ENCODE data around the gene TAGLN2.
A peak's percentile ranks its signal among the peaks of the same experiment; 100 is the strongest.
"Not testable (repeated sequence)": the region's sequence is repeated elsewhere in the genome, so short reads cannot be mapped to it uniquely, and the experiment has no call there.

Gene TAGLN2

DNA sequence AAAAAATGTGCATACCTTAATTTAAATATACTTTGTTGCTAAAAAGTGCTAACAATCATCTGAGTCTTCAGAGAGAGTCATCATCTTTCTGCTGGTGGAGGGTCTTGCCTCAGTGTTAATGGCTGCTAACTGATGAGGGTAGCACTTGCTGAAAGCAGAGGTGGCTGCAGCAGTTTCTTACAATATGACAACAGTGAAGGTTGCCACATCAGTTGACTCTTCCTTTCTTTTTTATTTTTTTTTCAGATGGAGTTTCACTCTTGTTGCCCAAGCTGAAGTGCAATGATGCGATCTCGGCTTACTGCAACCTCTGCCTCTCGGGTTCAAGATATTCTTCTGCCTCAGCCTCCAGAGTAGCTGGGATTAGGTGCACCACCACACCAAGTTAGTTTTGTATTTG is 22.8 kb downstream of the TAGLN2 start:
- peaks cover 5% of the 10 kb centered on the region; the same call in 1 of the 2 replicates for H3K4me1 ChIP-seq (ENCODE audit: insufficient read depth, low read length)
- H3K27ac ChIP-seq (ENCODE audit: low read length), result no peak overlapping the region
- H3K9me3 ChIP-seq (ENCODE audit: insufficient read depth, low read depth, low read length), result no peaks in the 10 kb centered on the region
- H3K36me3 ChIP-seq (ENCODE audit: insufficient read depth, low read depth, low read length), result no peaks in the 10 kb centered on the region
- no peak overlapping the region for H3K9ac ChIP-seq (ENCODE audit: low read depth, low read length)
- H3K4me3 ChIP-seq (ENCODE audit: low read length), result no peak overlapping the region
- peaks cover 18% of the 10 kb centered on the region for H3K27me3 ChIP-seq (ENCODE audit: insufficient read depth, low read length)

- no peaks in the 10 kb centered on the region for H3K9me3 ChIP-seq (ENCODE audit: insufficient read depth, low read depth, low read length)
- no peak overlapping the region for H3K9ac ChIP-seq (ENCODE audit: low read depth, low read length)
- H3K27me3 ChIP-seq (ENCODE audit: insufficient read depth, low read length), result peaks cover 18% of the 10 kb centered on the region
- H3K4me3 ChIP-seq (ENCODE audit: low read length), result peak overlapping the region; percentile 61; the same call in 1 of the 2 replicates
- no peaks in the 10 kb centered on the region for H3K36me3 ChIP-seq (ENCODE audit: insufficient read depth, low read depth, low read length)
- no peak overlapping the region for H3K27ac ChIP-seq (ENCODE audit: low read length)
- peaks cover 5% of the 10 kb centered on the region; the same call in 1 of the 2 replicates for H3K4me1 ChIP-seq (ENCODE audit: insufficient read depth, low read length)
Observed at GRCh38 chr1:159900755-159901360, 24.4 kb downstream of the TAGLN2 start.

- peak within 1 kb of the TSS; percentile 41; the same call in 1 of the 2 replicates for H3K9ac ChIP-seq (ENCODE audit: low read depth, low read length)
- no peaks in the 10 kb centered on the region for H3K9me3 ChIP-seq (ENCODE audit: insufficient read depth, low read depth, low read length)
- no peaks in the 10 kb centered on the region for H3K36me3 ChIP-seq (ENCODE audit: insufficient read depth, low read depth, low read length)
- peak within 1 kb of the TSS; percentile 61; the same call in 1 of the 2 replicates for H3K4me3 ChIP-seq (ENCODE audit: low read length)
- peaks cover 5% of the 10 kb centered on the region; the same call in 1 of the 2 replicates for H3K4me1 ChIP-seq (ENCODE audit: insufficient read depth, low read length)
- no peak within 1 kb of the TSS for H3K27ac ChIP-seq (ENCODE audit: low read length)
- peaks cover 18% of the 10 kb centered on the region for H3K27me3 ChIP-seq (ENCODE audit: insufficient read depth, low read length)
Observed at GRCh38 chr1:159900086-159900680, 25.1 kb downstream of the TAGLN2 start, which contains the start of gene CFAP45. Gene CFAP45 (minus strand): TSS chr1:159900165. CDS start chr1:159900098, 67 bp downstream.

GRCh38 chr1:159899634-159900033 is 25.7 kb downstream of the TAGLN2 start:
- H3K9ac ChIP-seq (ENCODE audit: low read depth, low read length), result not testable (repeated sequence)
- peak overlapping the region; percentile 38; the same call in 1 of the 2 replicates for H3K4me3 ChIP-seq (ENCODE audit: low read length)

GRCh38 chr1:159898527-159898926 is 26.8 kb downstream of the TAGLN2 start:
- H3K27me3 ChIP-seq (ENCODE audit: insufficient read depth, low read length), result peaks cover 18% of the 10 kb centered on the region
- no peak overlapping the region for H3K9ac ChIP-seq (ENCODE audit: low read depth, low read length)

More at GRCh38 chr1:159899634-159900033, 25.7 kb downstream of the TAGLN2 start:
- H3K27ac ChIP-seq (ENCODE audit: low read length); H3K9me3 ChIP-seq (ENCODE audit: insufficient read depth, low read depth, low read length); H3K4me1 ChIP-seq (ENCODE audit: insufficient read depth, low read length); H3K36me3 ChIP-seq (ENCODE audit: insufficient read depth, low read depth, low read length): not testable (repeated sequence)
- H3K27me3 ChIP-seq (ENCODE audit: insufficient read depth, low read length), result peaks cover 18% of the 10 kb centered on the region

GRCh38 chr1:159897962-159898361 is 27.3 kb downstream of the TAGLN2 start:
- Histone ChIP-seq H3K9me3 (ENCODE audit: insufficient read depth, low read depth, low read length) (no peaks in the 10 kb centered on the region), H3K4me1 (ENCODE audit: insufficient read depth, low read length) (peaks cover 5% of the 10 kb centered on the region; the same call in 1 of the 2 replicates), H3K9ac (ENCODE audit: low read depth, low read length) (no peak overlapping the region), H3K27ac (ENCODE audit: low read length) (no peak overlapping the region), H3K4me3 (ENCODE audit: low read length) (no peak overlapping the region), H3K36me3 (ENCODE audit: insufficient read depth, low read depth, low read length) (no peaks in the 10 kb centered on the region), H3K27me3 (ENCODE audit: insufficient read depth, low read length) (peaks cover 18% of the 10 kb centered on the region)

More at GRCh38 chr1:159898527-159898926, 26.8 kb downstream of the TAGLN2 start:
- H3K9me3 ChIP-seq (ENCODE audit: insufficient read depth, low read depth, low read length), result no peaks in the 10 kb centered on the region
- peaks cover 5% of the 10 kb centered on the region; the same call in 1 of the 2 replicates for H3K4me1 ChIP-seq (ENCODE audit: insufficient read depth, low read length)
- no peaks in the 10 kb centered on the region for H3K36me3 ChIP-seq (ENCODE audit: insufficient read depth, low read depth, low read length)
- H3K4me3 ChIP-seq (ENCODE audit: low read length), result no peak overlapping the region
- H3K27ac ChIP-seq (ENCODE audit: low read length), result no peak overlapping the region

- Histone ChIP-seq H3K27ac (ENCODE audit: low read length) (no peak overlapping the region), H3K9me3 (ENCODE audit: insufficient read depth, low read depth, low read length) (no peaks in the 10 kb centered on the region), H3K27me3 (ENCODE audit: insufficient read depth, low read length) (peaks cover 18% of the 10 kb centered on the region), H3K4me3 (ENCODE audit: low read length) (no peak overlapping the region), H3K36me3 (ENCODE audit: insufficient read depth, low read depth, low read length) (no peaks in the 10 kb centered on the region), H3K9ac (ENCODE audit: low read depth, low read length) (no peak overlapping the region), H3K4me1 (ENCODE audit: insufficient read depth, low read length) (peaks cover 5% of the 10 kb centered on the region; the same call in 1 of the 2 replicates)
Observed at GRCh38 chr1:159896546-159896930, 28.8 kb downstream of the TAGLN2 start.

GRCh38 chr1:159895836-159896545 is 29.3 kb downstream of the TAGLN2 start:
- Histone ChIP-seq H3K27me3 (ENCODE audit: insufficient read depth, low read length) (peaks cover 13% of the 10 kb centered on the region), H3K9ac (ENCODE audit: low read depth, low read length) (no peak overlapping the region), H3K27ac (ENCODE audit: low read length) (no peak overlapping the region), H3K9me3 (ENCODE audit: insufficient read depth, low read depth, low read length) (no peaks in the 10 kb centered on the region), H3K4me1 (ENCODE audit: insufficient read depth, low read length) (peaks cover 5% of the 10 kb centered on the region; the same call in 1 of the 2 replicates), H3K36me3 (ENCODE audit: insufficient read depth, low read depth, low read length) (no peaks in the 10 kb centered on the region), H3K4me3 (ENCODE audit: low read length) (no peak overlapping the region)

DNA sequence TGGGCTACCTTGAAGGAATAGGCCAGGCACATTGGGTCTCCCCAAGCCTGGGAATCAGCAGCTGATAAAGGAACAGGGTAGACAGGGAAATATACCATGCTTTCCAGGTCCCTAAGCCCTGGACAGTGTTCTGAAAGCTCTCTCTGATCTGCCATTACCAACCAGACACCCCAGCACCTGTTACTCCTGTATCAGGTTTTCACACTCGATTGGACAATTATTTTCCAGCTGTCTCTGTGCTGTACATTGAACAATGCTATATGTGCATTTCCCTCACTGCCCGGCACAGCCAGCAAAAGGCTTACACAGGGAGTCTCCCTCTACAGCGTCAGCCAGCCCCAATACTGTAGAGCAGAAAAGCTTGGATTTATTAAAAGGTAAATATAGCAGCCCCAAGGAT is 30.0 kb downstream of the TAGLN2 start:
- H3K9ac ChIP-seq (ENCODE audit: low read depth, low read length), result no peak overlapping the region
- no peak overlapping the region for H3K4me3 ChIP-seq (ENCODE audit: low read length)
- no peaks in the 10 kb centered on the region for H3K36me3 ChIP-seq (ENCODE audit: insufficient read depth, low read depth, low read length)
- H3K9me3 ChIP-seq (ENCODE audit: insufficient read depth, low read depth, low read length), result no peaks in the 10 kb centered on the region
- H3K27ac ChIP-seq (ENCODE audit: low read length), result no peak overlapping the region
- H3K4me1 ChIP-seq (ENCODE audit: insufficient read depth, low read length), result peaks cover under 1% of the 10 kb centered on the region; the same call in 1 of the 2 replicates
- H3K27me3 ChIP-seq (ENCODE audit: insufficient read depth, low read length), result peaks cover 6% of the 10 kb centered on the region

DNA sequence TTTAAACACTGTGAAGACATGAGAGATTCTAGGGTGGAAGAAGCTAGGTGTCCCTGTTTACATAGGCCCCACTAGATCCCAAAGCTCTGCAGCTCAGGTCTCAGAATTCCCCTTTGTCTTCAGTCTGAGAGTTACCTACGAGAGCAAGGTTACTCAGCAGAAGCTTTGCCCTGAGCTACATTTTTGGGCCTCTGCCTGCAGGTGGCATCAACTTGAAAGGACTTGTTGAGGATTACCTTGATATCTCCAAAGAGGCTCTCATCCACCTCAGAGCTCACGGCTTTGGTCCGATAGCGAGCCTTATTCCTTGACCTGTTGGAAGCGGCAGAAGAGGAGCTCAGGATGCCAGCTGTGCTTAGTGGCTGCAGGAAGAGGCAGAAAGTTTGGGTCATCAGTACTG is 32.4 kb downstream of the TAGLN2 start:
- Histone ChIP-seq H3K36me3 (ENCODE audit: insufficient read depth, low read depth, low read length) (no peaks in the 10 kb centered on the region), H3K4me3 (ENCODE audit: low read length) (no peak overlapping the region), H3K9me3 (ENCODE audit: insufficient read depth, low read depth, low read length) (no peaks in the 10 kb centered on the region), H3K9ac (ENCODE audit: low read depth, low read length) (no peak overlapping the region), H3K27ac (ENCODE audit: low read length) (no peak overlapping the region), H3K4me1 (ENCODE audit: insufficient read depth, low read length) (no peaks in the 10 kb centered on the region), H3K27me3 (ENCODE audit: insufficient read depth, low read length) (no peaks in the 10 kb centered on the region)

DNA sequence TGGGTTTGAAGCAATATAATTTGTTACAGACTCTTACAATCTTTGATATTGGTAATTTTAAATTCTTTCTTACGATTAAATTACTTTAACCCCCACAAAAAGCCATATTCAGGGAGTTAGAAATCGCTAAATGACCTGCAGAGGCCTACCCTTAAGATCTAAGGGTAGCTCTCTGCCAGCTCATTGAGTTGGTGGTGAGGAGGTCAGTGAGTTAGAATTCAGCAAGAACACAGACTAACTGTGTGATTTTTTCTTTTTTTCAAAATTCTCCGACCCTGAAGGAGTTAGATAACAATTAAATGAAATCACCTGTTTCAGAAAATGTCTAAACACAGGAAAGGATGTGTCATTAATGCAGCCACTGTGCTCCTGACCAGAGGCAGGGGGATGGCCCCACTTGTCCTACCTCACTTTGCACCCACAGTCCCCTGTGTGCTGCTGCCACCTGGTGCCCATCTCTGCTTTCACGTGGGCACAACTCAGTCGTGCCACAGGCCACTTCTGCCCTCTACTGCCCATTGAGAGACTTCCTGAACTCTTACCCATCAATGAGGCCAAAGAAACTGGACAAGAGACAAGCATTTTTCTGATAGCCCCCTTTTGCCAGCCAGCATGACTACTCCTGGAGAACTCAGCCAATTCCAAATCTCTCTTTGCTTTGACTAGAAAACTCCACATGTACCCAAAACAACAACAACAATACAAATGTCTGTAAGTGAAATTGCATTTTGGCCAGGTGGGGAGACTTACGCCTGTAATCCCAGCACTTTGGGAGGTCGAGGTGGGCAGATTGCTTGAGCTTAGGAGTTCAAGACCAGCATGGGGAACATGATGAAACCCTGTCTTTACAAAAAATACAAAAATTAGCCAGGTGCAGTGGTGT is 33.8 kb downstream of the TAGLN2 start:
- no peaks in the 10 kb centered on the region for H3K4me1 ChIP-seq (ENCODE audit: insufficient read depth, low read length)
- no peak overlapping the region for H3K27ac ChIP-seq (ENCODE audit: low read length)
- no peaks in the 10 kb centered on the region for H3K27me3 ChIP-seq (ENCODE audit: insufficient read depth, low read length)
- H3K9ac ChIP-seq (ENCODE audit: low read depth, low read length), result no peak overlapping the region
- no peak overlapping the region for H3K4me3 ChIP-seq (ENCODE audit: low read length)
- no peaks in the 10 kb centered on the region for H3K9me3 ChIP-seq (ENCODE audit: insufficient read depth, low read depth, low read length)
- no peaks in the 10 kb centered on the region for H3K36me3 ChIP-seq (ENCODE audit: insufficient read depth, low read depth, low read length)

Measured in iPS-20b (cell line).